Esophagus squamous epithelium (tissue), 5 donors: ENCODE data around the gene C4orf17. TPM values are rescaled to one million over a fixed set of nuclear protein-coding genes. Genes with fewer than 3 reads are reported as not detected.

Source experiments
- DNase-seq: peaks from one replicate; lab custom pipeline; 2025; lab: John Stamatoyannopoulos, UW
- H3K27ac ChIP-seq, 4 donors: fragments of 200-600 bp; sonication (generic); one replicate each; pipeline ENCODE4 v1.5.1; 2016 to 2019; ENCODE audit warnings: mild to moderate bottlenecking in 1 of 4
- H3K27me3 ChIP-seq, 4 donors: fragments of 200-600 bp; sonication (generic); 1 replicate in 3 of 4; 2 replicates in 1 of 4; pipeline versions ENCODE4 v1.5.1 to v1.6.0; 2017 to 2021; ENCODE audit warnings: antibody characterized with exemption in 1 of 4
- H3K36me3 ChIP-seq, 3 donors: fragments of 200-600 bp; sonication (generic); one replicate each; pipeline ENCODE4 v1.5.1; 2016 to 2019
- H3K4me1 ChIP-seq, 3 donors: fragments of 200-600 bp; sonication (generic); one replicate each; pipeline ENCODE4 v1.5.1; 2017 to 2019
- H3K4me3 ChIP-seq, 4 donors: fragments of 200-600 bp; sonication (generic); 1 replicate in 3 of 4; 2 replicates in 1 of 4; pipeline ENCODE4 v1.5.1; 2016 to 2019; ENCODE audit warnings: mild to moderate bottlenecking in 2 of 4, moderate library complexity in 1 of 4
- H3K9me3 ChIP-seq, 3 donors: fragments of 200-600 bp; sonication (generic); one replicate each; pipeline ENCODE4 v1.5.1; 2016 to 2019
- CTCF ChIP-seq, 6 experiments: fragments of 450-650 bp in 4 of 6; fragments of 200-600 bp in 2 of 6; sonication (generic) in 2 of 6; IDR thresholded peaks; one replicate each; pipeline ENCODE4 v1.5.1; 2016 to 2019; ENCODE audit warnings: antibody characterized with exemption in 6 of 6, mild to moderate bottlenecking in 4 of 6, moderate library complexity in 4 of 6
- POLR2A ChIP-seq, 4 donors: fragments of 450-650 bp; IDR thresholded peaks; one replicate each; pipeline ENCODE4 v1.6.1; 2017; ENCODE audit warnings: antibody characterized with exemption in 4 of 4, mild to moderate bottlenecking in 4 of 4, moderate library complexity in 3 of 4
- WGBS, 2 donors: methylation state at CpG; one replicate each; pipeline ENCODE4 v1.1.5; 2018; 5-methylcytosine and 5-hydroxymethylcytosine counted together
- intact Hi-C: fragments of 100-400 bp; cut with DNase I; formaldehyde crosslinking; loops from one replicate; pipeline ENCODE4 v1.15.0; 2022
- total RNA-seq, 4 donors: library from RNA; depleted of rRNA; stranded (reverse); fragments of >200 nt; gene quantifications; one replicate each; pipeline ENCODE4 v1.1.0, GENCODE V29; 2016
- donor health status: DM: yes; HTN: yes; CAD: no.

C4orf17 gene
- total RNA-seq, 4 donors from 2014 or later: not detected

- intact Hi-C loops: no loop called here
- no peak overlapping the region for H3K4me3 ChIP-seq
- H3K4me1 ChIP-seq: no peaks in the 10 kb centered on the region
- 59 to 72% methylated on average over 1 of the region's 1 CpG for WGBS, 2 donors
- H3K36me3 ChIP-seq: no peaks in the 10 kb centered on the region
- H3K27ac ChIP-seq: no peak overlapping the region
- H3K27me3 ChIP-seq: peaks cover 0 to 6% (median 0%) of the 10 kb centered on the region in 4 donors
- DNase-seq: no peak
- TF ChIP-seq POLR2A (IDR thresholded peaks at IDR 0.05) (no peak), CTCF (IDR thresholded peaks at IDR 0.05) (no peak)
- H3K9me3 ChIP-seq: no peaks in the 10 kb centered on the region
Measured at GRCh38 chr4:99573735-99574368, 63.0 kb downstream of the C4orf17 start.

GRCh38 chr4:99574530-99575324 lies 63.9 kb downstream of the C4orf17 start, which contains the start of gene MTTP:
TSS of gene MTTP (plus strand) at chr4:99574824. CDS start at chr4:99574910, 86 bp downstream.
- H3K4me1 ChIP-seq: no peaks in the 10 kb centered on the region
- intact Hi-C loops: no loop called here

GRCh38 chr4:99578714-99579113 lies 67.9 kb downstream of the C4orf17 start:
- Histone ChIP-seq H3K27ac (no peak overlapping the region), H3K4me3 (no peak overlapping the region), H3K4me1 (no peaks in the 10 kb centered on the region), H3K9me3 (no peaks in the 10 kb centered on the region), H3K36me3 (no peaks in the 10 kb centered on the region), H3K27me3 (peaks cover 0 to 6% (median 0%) of the 10 kb centered on the region in 4 donors)
- WGBS, 2 donors: 85 to 93% methylated on average over 2 of the region's 2 CpGs
- TF ChIP-seq CTCF (IDR thresholded peaks at IDR 0.05): no peak
- TF ChIP-seq POLR2A (IDR thresholded peaks at IDR 0.05): no peak
- DNase-seq: no peak
- intact Hi-C loops: no loop called here

More at GRCh38 chr4:99574530-99575324, 63.9 kb downstream of the C4orf17 start, which contains the start of gene MTTP:
- Histone ChIP-seq H3K27me3 (peaks cover 0 to 10% (median 0%) of the 10 kb centered on the region in 4 donors), H3K27ac (no peak within 1 kb of the TSS), H3K4me3 (no peak within 1 kb of the TSS), H3K36me3 (no peaks in the 10 kb centered on the region), H3K9me3 (no peaks in the 10 kb centered on the region)
- DNase-seq: no peak
- TF ChIP-seq CTCF (IDR thresholded peaks at IDR 0.05) (no peak), POLR2A (IDR thresholded peaks at IDR 0.05) (no peak)
- WGBS, 2 donors: 57 to 70% methylated on average over 3 of the region's 3 CpGs

- WGBS, 2 donors: 93 to 95% methylated on average over 1 of the region's 1 CpG
- H3K4me1 ChIP-seq: no peaks in the 10 kb centered on the region
- DNase-seq: no peak
- no peak for TF ChIP-seq CTCF (IDR thresholded peaks at IDR 0.05)
- no peak for TF ChIP-seq POLR2A (IDR thresholded peaks at IDR 0.05)
- H3K4me3 ChIP-seq: no peak overlapping the region
- no peaks in the 10 kb centered on the region for H3K36me3 ChIP-seq
- intact Hi-C loops: no loop called here
- H3K27me3 ChIP-seq: no peaks in the 10 kb centered on the region
- H3K27ac ChIP-seq: no peak overlapping the region
- no peaks in the 10 kb centered on the region for H3K9me3 ChIP-seq
Measured at GRCh38 chr4:99585516-99585915, 74.7 kb downstream of the C4orf17 start.

- 23% methylated on average over 2 of the region's 2 CpGs for WGBS, 2 donors
- Histone ChIP-seq H3K27ac (no peak overlapping the region), H3K4me3 (no peak overlapping the region), H3K27me3 (no peaks in the 10 kb centered on the region), H3K4me1 (no peaks in the 10 kb centered on the region), H3K36me3 (no peaks in the 10 kb centered on the region), H3K9me3 (no peaks in the 10 kb centered on the region)
- no peak for DNase-seq
- intact Hi-C loops: no loop called here
- no peak for TF ChIP-seq POLR2A (IDR thresholded peaks at IDR 0.05)
- no peak for TF ChIP-seq CTCF (IDR thresholded peaks at IDR 0.05)
Measured at GRCh38 chr4:99586322-99586721, 75.5 kb downstream of the C4orf17 start.
